ENCODE data around the gene MMP14.
"Not testable (repeated sequence)": the region's sequence is repeated elsewhere in the genome, so short reads cannot be mapped to it uniquely, and the experiment has no call there.

Gene MMP14

GRCh38 chr14:22842211-22843122 is 6.1 kb downstream of the MMP14 start:
- no peak for DNase-seq

- DNase-seq: no peak
Measured at GRCh38 chr14:22843123-22843925, 6.9 kb downstream of the MMP14 start.

- DNase-seq: peak in 1 of 2 donors; percentile 7
Measured at GRCh38 chr14:22844221-22845102, 8.1 kb downstream of the MMP14 start.

- no peak for DNase-seq
Measured at GRCh38 chr14:22845103-22845394, 8.7 kb downstream of the MMP14 start.

GRCh38 chr14:22845821-22846625 is 9.6 kb downstream of the MMP14 start:
- DNase-seq: no peak

- no peak for DNase-seq
Measured at GRCh38 chr14:22846811-22847307, 10.5 kb downstream of the MMP14 start.

- peak; percentile 65 to 85 for DNase-seq
Measured at GRCh38 chr14:22847661-22848341, 11.4 kb downstream of the MMP14 start.

GRCh38 chr14:22848351-22849164 is 12.2 kb downstream of the MMP14 start:
- peak in 1 of 2 donors; percentile 25 for DNase-seq

- no peak for DNase-seq
Measured at GRCh38 chr14:22849212-22849819, 12.9 kb downstream of the MMP14 start.

GRCh38 chr14:22850944-22851764 is 14.8 kb downstream of the MMP14 start:
- peak; percentile 42 to 72 for DNase-seq

- not testable (repeated sequence) for DNase-seq
Measured at GRCh38 chr14:22852178-22852577, 15.8 kb downstream of the MMP14 start.

- no peak for DNase-seq
Measured at GRCh38 chr14:22852599-22852939, 16.2 kb downstream of the MMP14 start.

GRCh38 chr14:22852940-22853767 is 16.8 kb downstream of the MMP14 start:
- peak; percentile 87 to 92 for DNase-seq

- not testable (repeated sequence) for DNase-seq
Measured at GRCh38 chr14:22854296-22854695, 17.9 kb downstream of the MMP14 start.

- DNase-seq: no peak
Measured at GRCh38 chr14:22854963-22855724, 18.8 kb downstream of the MMP14 start.

GRCh38 chr14:22856428-22856827 is 20.0 kb downstream of the MMP14 start:
- no peak for DNase-seq

GRCh38 chr14:22860377-22860776 is 24.0 kb downstream of the MMP14 start:
- not testable (repeated sequence) for DNase-seq
